HG02610 (cell line): ENCODE results near the gene EEPD1.

ENCODE experiments used
- ATAC-seq: cut with Tn5 transposase; IDR thresholded peaks from one replicate; pipeline ENCODE4 v1.9.1; 2021; ENCODE audit warnings: mild to moderate bottlenecking, moderate library complexity; ENCODE audit not compliant: unreplicated experiment

The EEPD1 gene

GRCh38 chr7:36296284-36296683 lies 143.2 kb downstream of the EEPD1 start:
- ATAC-seq: no peak

GRCh38 chr7:36297364-36298009 lies 144.4 kb downstream of the EEPD1 start:
- no peak for ATAC-seq

GRCh38 chr7:36298106-36298505 lies 145.1 kb downstream of the EEPD1 start:
- ATAC-seq: no peak

GRCh38 chr7:36299223-36299774 lies 146.2 kb downstream of the EEPD1 start:
- no peak for ATAC-seq

- ATAC-seq: no peak
These were observed 146.8 kb downstream of the EEPD1 start for GRCh38 chr7:36299823-36300341.

GRCh38 chr7:36300696-36301350 lies 147.8 kb downstream of the EEPD1 start:
- no peak for ATAC-seq

GRCh38 chr7:36301914-36302771 lies 149.1 kb downstream of the EEPD1 start:
- ATAC-seq: no peak

GRCh38 chr7:36303202-36304098 lies 150.4 kb downstream of the EEPD1 start:
- no peak for ATAC-seq

GRCh38 chr7:36304099-36304425 lies 151.0 kb downstream of the EEPD1 start:
- no peak for ATAC-seq

GRCh38 chr7:36305226-36305625 lies 152.2 kb downstream of the EEPD1 start:
- ATAC-seq: no peak

- ATAC-seq: no peak
These were observed 152.6 kb downstream of the EEPD1 start for GRCh38 chr7:36305648-36306047.

- ATAC-seq: no peak
These were observed 153.2 kb downstream of the EEPD1 start for GRCh38 chr7:36306222-36306621.

GRCh38 chr7:36306722-36307121 lies 153.7 kb downstream of the EEPD1 start:
- ATAC-seq: no peak

- no peak for ATAC-seq
These were observed 155.0 kb downstream of the EEPD1 start for GRCh38 chr7:36308031-36308430.

- no peak for ATAC-seq
These were observed 156.2 kb downstream of the EEPD1 start for GRCh38 chr7:36309301-36309700.

- no peak for ATAC-seq
These were observed 156.7 kb downstream of the EEPD1 start for GRCh38 chr7:36309716-36310115.

- ATAC-seq: no peak
These were observed 157.8 kb downstream of the EEPD1 start for GRCh38 chr7:36310897-36311296.

GRCh38 chr7:36311539-36311938 lies 158.5 kb downstream of the EEPD1 start:
- ATAC-seq: no peak

- ATAC-seq: no peak
These were observed 159.2 kb downstream of the EEPD1 start for GRCh38 chr7:36312064-36312914.
